Activated B cell treated with CpG ODN at 0.5 μM for 24 hours (primary cell): Measurements from ENCODE around the gene FRMD5. TPM values are rescaled to one million over a fixed set of nuclear protein-coding genes. Genes with fewer than 3 reads are reported as not detected.

Source experiments
- ATAC-seq: fragments of 200-7000 bp; cut with Tn5 transposase; one replicate; pipeline ENCODE4 v1.10.0; 2021; ENCODE audit warnings: low read depth, mild to moderate bottlenecking, moderate library complexity
- CTCF ChIA-PET: fragments of 350-600 bp; sonication (Branson Sonifier 250); formaldehyde crosslinking; loops from one replicate; lab custom pipeline; 2021; ENCODE audit warnings: antibody characterized with exemption; lab: Charles Lee
- POLR2A ChIA-PET: fragments of 350-600 bp; sonication (Branson Sonifier 250); formaldehyde crosslinking; loops from one replicate; lab custom pipeline; 2021; ENCODE audit warnings: antibody characterized with exemption; lab: Charles Lee
- DNase-seq: peaks from one replicate; pipeline ENCODE4 v3.0.0; 2022
- H3K27ac Mint-ChIP-seq: one replicate; pipeline ENCODE4 v1.8.0; 2020; ENCODE audit warnings: mixed read lengths
- H3K27me3 Mint-ChIP-seq: one replicate; pipeline ENCODE4 v1.8.0; 2021; ENCODE audit warnings: mixed read lengths
- H3K36me3 Mint-ChIP-seq: one replicate; pipeline ENCODE4 v1.8.0; 2021; ENCODE audit warnings: low read depth, mixed read lengths
- H3K4me1 Mint-ChIP-seq: one replicate; pipeline ENCODE4 v1.8.0; 2021; ENCODE audit warnings: mixed read lengths
- H3K4me3 Mint-ChIP-seq: one replicate; pipeline ENCODE4 v1.8.0; 2020; ENCODE audit warnings: mild to moderate bottlenecking, mixed read lengths
- H3K9me3 Mint-ChIP-seq: one replicate; pipeline ENCODE4 v1.8.0; 2020; ENCODE audit warnings: mixed read lengths
- CTCF ChIP-seq: fragments of 200-600 bp; IDR thresholded peaks from one replicate; pipeline ENCODE4 v1.8.0; 2022; ENCODE audit warnings: antibody characterized with exemption, mild to moderate bottlenecking
- intact Hi-C: fragments of 100-400 bp; cut with micrococcal nuclease; formaldehyde crosslinking; loops from one replicate; pipeline ENCODE4 v1.15.1; 2024
- total RNA-seq: library from RNA; stranded (reverse); gene quantifications from 2 replicates; pipeline ENCODE4 v1.2.3, GENCODE V29; 2022

Gene FRMD5
- total RNA-seq, 1 donor from 2014 or later, result 0.53 TPM

GRCh38 chr15:43957724-43958123, 237.3 kb downstream of the FRMD5 start:
- ChIA-PET POLR2A (no interaction called here), CTCF (no interaction called here)
- ATAC-seq (no peak), DNase-seq (no peak)
- H3K4me3 Mint-ChIP-seq, result no peak overlapping the region
- no peak for TF ChIP-seq CTCF
- intact Hi-C loops, result no loop called here
- H3K4me1 Mint-ChIP-seq, result no peaks in the 10 kb centered on the region
- H3K27ac Mint-ChIP-seq, result no peak overlapping the region
- no peaks in the 10 kb centered on the region for H3K36me3 Mint-ChIP-seq
- H3K9me3 Mint-ChIP-seq, result no peaks in the 10 kb centered on the region
- H3K27me3 Mint-ChIP-seq, result peaks cover 17% of the 10 kb centered on the region

- POLR2A ChIA-PET, result no interaction called here
Measured at GRCh38 chr15:43955140-43955539, 239.9 kb downstream of the FRMD5 start.

GRCh38 chr15:43954181-43954621, 240.9 kb downstream of the FRMD5 start:
- Mint-ChIP-seq H3K9me3 (no peaks in the 10 kb centered on the region), H3K27ac (no peak overlapping the region), H3K27me3 (peaks cover 7% of the 10 kb centered on the region), H3K36me3 (no peaks in the 10 kb centered on the region), H3K4me1 (peaks cover 2% of the 10 kb centered on the region), H3K4me3 (no peak overlapping the region)
- DNase-seq (no peak), ATAC-seq (no peak)
- ChIA-PET CTCF (no interaction called here), POLR2A (no interaction called here)
- intact Hi-C loops, result no loop called here
- no peak for TF ChIP-seq CTCF

More at GRCh38 chr15:43955140-43955539, 239.9 kb downstream of the FRMD5 start:
- Mint-ChIP-seq H3K9me3 (no peaks in the 10 kb centered on the region), H3K36me3 (no peaks in the 10 kb centered on the region), H3K4me1 (no peaks in the 10 kb centered on the region), H3K4me3 (no peak overlapping the region), H3K27ac (no peak overlapping the region), H3K27me3 (peaks cover 10% of the 10 kb centered on the region)
- ATAC-seq (no peak), DNase-seq (no peak)
- TF ChIP-seq CTCF, result no peak
- intact Hi-C loops, result no loop called here
- CTCF ChIA-PET, result no interaction called here

GRCh38 chr15:43953402-43953801, 241.7 kb downstream of the FRMD5 start:
- Mint-ChIP-seq H3K4me1 (peaks cover 10% of the 10 kb centered on the region), H3K27me3 (peaks cover 3% of the 10 kb centered on the region), H3K4me3 (no peak overlapping the region), H3K36me3 (no peaks in the 10 kb centered on the region), H3K27ac (no peak overlapping the region), H3K9me3 (no peaks in the 10 kb centered on the region)
- no peak for ATAC-seq
- no peak for TF ChIP-seq CTCF
- intact Hi-C loops, result no loop called here
- ChIA-PET POLR2A (no interaction called here), CTCF (no interaction called here)
- no peak for DNase-seq

- POLR2A ChIA-PET, result interaction anchor here (0.7 kb wide), 1 partner anchor 30 kb away, joined by 3 read pairs; no protein-coding TSS in a partner anchor
- Mint-ChIP-seq H3K4me1 (peaks cover 27% of the 10 kb centered on the region), H3K27me3 (no peaks in the 10 kb centered on the region), H3K4me3 (no peak overlapping the region), H3K27ac (no peak overlapping the region), H3K9me3 (no peaks in the 10 kb centered on the region), H3K36me3 (no peaks in the 10 kb centered on the region)
- no peak for TF ChIP-seq CTCF
- no peak for ATAC-seq
- no peak for DNase-seq
- intact Hi-C loops, result no loop called here
- CTCF ChIA-PET, result no interaction called here
Measured at GRCh38 chr15:43950531-43950930, 244.5 kb downstream of the FRMD5 start.
